ENCODE data around the gene AGFG2.

Gene AGFG2

GRCh38 chr7:100614308-100614861 lies 75.4 kb downstream of the AGFG2 start:
- DNase-seq = no peak
